HCT116 (cell line): ENCODE measurements around the gene MYLIP.

Experiments used
- EZH2 ChIP-seq: fragments of 200-600 bp; sonication (generic); IDR thresholded peaks from 2 replicates; pipeline ENCODE4 v1.6.1; 2017; ENCODE audit warnings: antibody characterized with exemption, mixed run types
- EZH2phosphoT487 ChIP-seq: fragments of 200-600 bp; IDR thresholded peaks from 2 replicates; pipeline ENCODE4 v1.6.1; 2018; ENCODE audit warnings: antibody characterized with exemption, borderline replicate concordance
- JUND ChIP-seq: IDR thresholded peaks from 2 replicates; pipeline ENCODE4 v1.6.1; 2012
- POLR2A ChIP-seq: IDR thresholded peaks from 2 replicates; pipeline ENCODE4 v1.7.0; 2011; ENCODE audit warnings: borderline replicate concordance; ENCODE audit not compliant: insufficient read depth, insufficient read length; ENCODE audit errors: extremely low read depth
- POLR2AphosphoS5 ChIP-seq: IDR thresholded peaks from 2 replicates; pipeline ENCODE4 v1.6.1; 2011; ENCODE audit warnings: mild to moderate bottlenecking, low read depth, low read length, moderate library complexity
- RAD21 ChIP-seq: IDR thresholded peaks from 2 replicates; pipeline ENCODE4 v1.6.1; 2012; ENCODE audit warnings: low read depth, mild to moderate bottlenecking
- SIN3A ChIP-seq: IDR thresholded peaks from 2 replicates; pipeline ENCODE4 v1.6.1; 2012; ENCODE audit warnings: low read depth
- SP1 ChIP-seq: IDR thresholded peaks from 2 replicates; pipeline ENCODE4 v1.6.1; 2012; ENCODE audit warnings: low read depth
- SRF ChIP-seq: IDR thresholded peaks from 2 replicates; pipeline ENCODE4 v1.6.1; 2012; ENCODE audit warnings: low read depth
- YY1 ChIP-seq: IDR thresholded peaks from 2 replicates; pipeline ENCODE4 v1.6.1; 2011; ENCODE audit warnings: low read length, low read depth, moderate library complexity, mild to moderate bottlenecking; ENCODE audit not compliant: insufficient replicate concordance; ENCODE audit errors: extremely low read depth
- ZBTB33 ChIP-seq: IDR thresholded peaks from 2 replicates; pipeline ENCODE4 v1.6.1; 2011; ENCODE audit warnings: mild to moderate bottlenecking, low read length, moderate library complexity; ENCODE audit not compliant: insufficient replicate concordance; ENCODE audit errors: extremely low read depth
- TF ChIP-seq, protein P1 (sequence below): IDR thresholded peaks from 2 replicates; pipeline ENCODE4 v1.6.1; 2012
- TF ChIP-seq, protein P2 (sequence below), 3 experiments: fragments of 200-600 bp in 1 of 3; sonication (generic) in 1 of 3; IDR thresholded peaks in 2 of 3; conservative IDR thresholded peaks in 1 of 3; 2 replicates each; pipeline ENCODE4 v1.5.1; 2012 to 2017; ENCODE audit warnings: low read depth in 2 of 3, low read length in 2 of 3, antibody characterized with exemption in 1 of 3, borderline replicate concordance in 1 of 3, control low read depth in 1 of 3, mild to moderate bottlenecking in 1 of 3, mixed read lengths in 1 of 3, mixed run types in 1 of 3, moderate library complexity in 1 of 3; ENCODE audit not compliant: insufficient read depth in 1 of 3

DNA sequence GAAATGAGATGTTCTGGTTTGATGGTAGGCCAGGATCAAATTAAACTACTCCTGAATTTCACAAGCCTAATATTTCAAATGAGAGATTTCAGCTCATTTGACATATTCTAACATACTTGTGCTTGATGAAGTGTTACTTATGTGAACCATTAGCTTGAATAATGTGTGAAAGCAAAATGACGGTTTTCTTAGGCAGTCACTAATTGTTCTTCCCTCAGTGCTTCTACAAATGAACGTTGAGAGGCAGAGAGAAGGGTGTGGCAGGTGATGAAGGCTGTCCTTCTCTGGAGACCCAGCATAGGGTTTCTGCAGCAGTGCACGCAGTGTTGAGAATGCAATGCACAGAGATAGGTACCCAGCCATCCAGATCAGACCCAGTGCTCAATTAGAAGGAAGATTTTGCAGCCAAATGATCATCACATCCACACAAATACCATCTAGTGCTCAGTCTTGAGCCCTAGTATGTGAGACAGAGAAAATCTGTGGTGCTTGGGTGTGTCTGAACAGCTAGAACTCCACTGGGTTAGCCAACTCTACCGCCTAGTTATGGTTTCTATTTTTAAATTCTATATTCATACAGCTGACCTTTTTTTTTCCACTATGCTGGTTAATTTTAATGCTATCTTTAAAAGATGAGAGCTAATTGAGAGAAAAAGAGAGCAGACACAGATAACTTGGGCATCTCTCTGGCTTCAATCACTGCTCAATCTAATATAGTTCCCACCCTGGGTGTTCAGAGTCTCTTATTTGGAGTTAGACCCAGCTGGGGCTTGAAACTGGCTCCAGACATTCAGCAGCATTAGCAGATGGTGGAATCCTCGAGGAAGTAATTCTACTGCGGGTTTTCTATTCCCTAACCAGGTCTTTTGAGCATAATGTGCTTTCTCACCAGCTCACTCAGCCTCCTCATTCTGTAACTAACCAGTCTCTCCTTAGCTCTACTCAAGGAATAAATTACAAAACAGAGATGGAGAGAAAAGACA, 4.4 kb upstream of the MYLIP start:
- TF ChIP-seq, protein P1, sequence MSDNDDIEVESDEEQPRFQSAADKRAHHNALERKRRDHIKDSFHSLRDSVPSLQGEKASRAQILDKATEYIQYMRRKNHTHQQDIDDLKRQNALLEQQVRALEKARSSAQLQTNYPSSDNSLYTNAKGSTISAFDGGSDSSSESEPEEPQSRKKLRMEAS: no peak
- TF ChIP-seq JUND (no peak), POLR2A (no peak), POLR2AphosphoS5 (no peak), EZH2 (no peak), SIN3A (no peak), SRF (no peak), YY1 (no peak), ZBTB33 (no peak), RAD21 (no peak), SP1 (no peak), EZH2phosphoT487 (no peak)
- TF ChIP-seq, protein P2, sequence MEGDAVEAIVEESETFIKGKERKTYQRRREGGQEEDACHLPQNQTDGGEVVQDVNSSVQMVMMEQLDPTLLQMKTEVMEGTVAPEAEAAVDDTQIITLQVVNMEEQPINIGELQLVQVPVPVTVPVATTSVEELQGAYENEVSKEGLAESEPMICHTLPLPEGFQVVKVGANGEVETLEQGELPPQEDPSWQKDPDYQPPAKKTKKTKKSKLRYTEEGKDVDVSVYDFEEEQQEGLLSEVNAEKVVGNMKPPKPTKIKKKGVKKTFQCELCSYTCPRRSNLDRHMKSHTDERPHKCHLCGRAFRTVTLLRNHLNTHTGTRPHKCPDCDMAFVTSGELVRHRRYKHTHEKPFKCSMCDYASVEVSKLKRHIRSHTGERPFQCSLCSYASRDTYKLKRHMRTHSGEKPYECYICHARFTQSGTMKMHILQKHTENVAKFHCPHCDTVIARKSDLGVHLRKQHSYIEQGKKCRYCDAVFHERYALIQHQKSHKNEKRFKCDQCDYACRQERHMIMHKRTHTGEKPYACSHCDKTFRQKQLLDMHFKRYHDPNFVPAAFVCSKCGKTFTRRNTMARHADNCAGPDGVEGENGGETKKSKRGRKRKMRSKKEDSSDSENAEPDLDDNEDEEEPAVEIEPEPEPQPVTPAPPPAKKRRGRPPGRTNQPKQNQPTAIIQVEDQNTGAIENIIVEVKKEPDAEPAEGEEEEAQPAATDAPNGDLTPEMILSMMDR (IDR thresholded peaks at IDR 0.05 in 2 of 3, conservative IDR thresholded peaks at IDR 0.05 in 1 of 3; ENCODE audit: borderline replicate concordance in 1 of 3, insufficient read depth in 1 of 3, low read depth in 2 of 3, low read length in 2 of 3): no peak
